Keratinocyte (primary cell): Measurements from ENCODE around the gene INTS1. TPM values are rescaled to one million over a fixed set of nuclear protein-coding genes. Genes with fewer than 3 reads are reported as not detected.

Experiments
- DNase-seq: peaks from one replicate; pipeline ENCODE4 v3.0.0-alpha.2; 2011; ENCODE audit warnings: low read depth, missing footprints, low spot score
- FAIRE-seq: peaks from 2 replicates; lab custom pipeline; 2011; peaks lifted over from hg19 to GRCh38; lab: Jason Lieb, UNC
- H2AFZ ChIP-seq: 2 replicates; pipeline ENCODE4 v1.6.0; 2012; ENCODE audit warnings: low read length, control low read depth, inconsistent platforms; ENCODE audit not compliant: control insufficient read depth
- H3K27ac ChIP-seq: 2 replicates; pipeline ENCODE4 v1.5.1; 2011; ENCODE audit warnings: low read length; ENCODE audit not compliant: control insufficient read depth, insufficient read depth
- H3K27me3 ChIP-seq: 3 replicates; pipeline ENCODE4 v1.6.0; 2011; ENCODE audit warnings: low read length; ENCODE audit not compliant: control insufficient read depth, insufficient read depth; ENCODE audit errors: extremely low read depth
- H3K36me3 ChIP-seq, 2 experiments: 2 replicates in 1 of 2; 3 replicates in 1 of 2; pipeline ENCODE4 v1.5.1; 2011; ENCODE audit warnings: low read length in 2 of 2, mild to moderate bottlenecking in 1 of 2; ENCODE audit not compliant: control insufficient read depth in 2 of 2, insufficient read depth in 2 of 2; ENCODE audit errors: extremely low read depth in 1 of 2
- H3K4me1 ChIP-seq: 3 replicates; pipeline ENCODE4 v1.5.1; 2011; ENCODE audit warnings: low read length; ENCODE audit not compliant: control insufficient read depth, insufficient read depth; ENCODE audit errors: extremely low read depth
- H3K4me2 ChIP-seq: 3 replicates; pipeline ENCODE4 v1.6.0; 2011; ENCODE audit warnings: low read depth, low read length; ENCODE audit not compliant: control insufficient read depth, insufficient read depth; ENCODE audit errors: extremely low read depth
- H3K4me3 ChIP-seq, 3 experiments: fragments of 200-600 bp in 1 of 3; sonication (generic) in 1 of 3; 2 replicates in 2 of 3; 3 replicates in 1 of 3; pipeline ENCODE4 v1.5.1; 2011 to 2016; ENCODE audit warnings: low read length in 3 of 3, mild to moderate bottlenecking in 3 of 3, control low read depth in 2 of 3, inconsistent platforms in 1 of 3, low read depth in 1 of 3, mixed read lengths in 1 of 3, mixed run types in 1 of 3, moderate library complexity in 1 of 3; ENCODE audit not compliant: control insufficient read depth in 2 of 3, insufficient read depth in 2 of 3; ENCODE audit errors: extremely low read depth in 1 of 3
- H3K79me2 ChIP-seq: 2 replicates; pipeline ENCODE4 v1.6.0; 2012; ENCODE audit warnings: low read length; ENCODE audit not compliant: control insufficient read depth, insufficient read depth
- H3K9ac ChIP-seq: 3 replicates; pipeline ENCODE4 v1.6.0; 2011; ENCODE audit warnings: low read length; ENCODE audit not compliant: control insufficient read depth, insufficient read depth; ENCODE audit errors: extremely low read depth
- H3K9me1 ChIP-seq: 3 replicates; pipeline ENCODE4 v1.6.0; 2011; ENCODE audit warnings: low read length; ENCODE audit not compliant: control insufficient read depth, insufficient read depth; ENCODE audit errors: extremely low read depth
- H3K9me3 ChIP-seq: 2 replicates; pipeline ENCODE4 v1.5.1; 2012; ENCODE audit warnings: low read depth, low read length; ENCODE audit not compliant: control insufficient read depth
- H4K20me1 ChIP-seq: 3 replicates; pipeline ENCODE4 v1.6.0; 2011; ENCODE audit warnings: low read length; ENCODE audit not compliant: control insufficient read depth, insufficient read depth; ENCODE audit errors: extremely low read depth
- CTCF ChIP-seq, 3 experiments: IDR thresholded peaks in 1 of 3; conservative IDR thresholded peaks in 1 of 3; optimal IDR thresholded peaks in 1 of 3; 2 replicates in 2 of 3; 3 replicates in 1 of 3; pipeline versions ENCODE3 to v1.5.1; 2011; ENCODE audit warnings: low read length in 3 of 3, mild to moderate bottlenecking in 3 of 3, moderate library complexity in 2 of 3, control low read depth in 1 of 3, inconsistent platforms in 1 of 3; ENCODE audit not compliant: insufficient read depth in 2 of 3; ENCODE audit errors: extremely low read depth in 1 of 3
- EZH2 ChIP-seq: IDR thresholded peaks from one replicate; pipeline ENCODE4 v1.6.1; 2012; ENCODE audit warnings: inconsistent platforms, mild to moderate bottlenecking, low read length, moderate library complexity
- dilution Hi-C: fragments of 300-500 bp; cut with MboI; formaldehyde crosslinking; loops from one replicate; pipeline ENCODE4 v1.7.0; 2020; ENCODE audit warnings: low sequenced_read_pairs; ENCODE audit not compliant: extremely low pct_ligation_motif_present
- polyA plus RNA-seq, 5 experiments: library from polyadenylated mRNA; depleted of rRNA in 3 of 5; stranded (reverse) in 3 of 5; stranded (forward) in 1 of 5; unstranded in 1 of 5; fragments of >200 nt; gene quantifications; 1 replicate in 1 of 5; 2 replicates in 3 of 5; 3 replicates in 1 of 5; pipeline versions ENCODE4 v1.2.1 to v1.2.3, GENCODE V29; 2011 to 2012; ENCODE audit warnings: missing spikeins in 2 of 5, low read depth in 1 of 5, low replicate concordance in 1 of 5

The INTS1 gene
- polyA plus RNA-seq, 1 donor (not counting 4 experiments of a cell fraction or from before 2014, with no cell fraction given): 10.6 TPM

GRCh38 chr7:1484569-1484968, 19.6 kb downstream of the INTS1 start:
- H3K4me1 ChIP-seq: no peaks in the 10 kb centered on the region
- no peak overlapping the region for H3K4me3 ChIP-seq
- peaks cover 31 to 34% of the 10 kb centered on the region in 2 experiments for H3K36me3 ChIP-seq
- TF ChIP-seq EZH2: no peak
- no peak for TF ChIP-seq CTCF (optimal IDR thresholded peaks at IDR 0.05 in 1 of 3, IDR thresholded peaks at IDR 0.05 in 1 of 3, conservative IDR thresholded peaks at IDR 0.05 in 1 of 3; ENCODE audit: extremely low read depth in 1 of 3, insufficient read depth in 2 of 3, low read length in 3 of 3)
- no peaks in the 10 kb centered on the region for H3K79me2 ChIP-seq
- no peak overlapping the region for H3K9ac ChIP-seq
- no peak overlapping the region for H3K4me2 ChIP-seq
- H2AFZ ChIP-seq: no peak overlapping the region
- no peak overlapping the region for H3K27ac ChIP-seq
- dilution Hi-C loops: no loop called here
- FAIRE-seq: no peak
- no peaks in the 10 kb centered on the region for H3K9me1 ChIP-seq
- no peaks in the 10 kb centered on the region for H3K9me3 ChIP-seq
- no peaks in the 10 kb centered on the region for H4K20me1 ChIP-seq
- H3K27me3 ChIP-seq: no peaks in the 10 kb centered on the region
- no peak for DNase-seq

DNA sequence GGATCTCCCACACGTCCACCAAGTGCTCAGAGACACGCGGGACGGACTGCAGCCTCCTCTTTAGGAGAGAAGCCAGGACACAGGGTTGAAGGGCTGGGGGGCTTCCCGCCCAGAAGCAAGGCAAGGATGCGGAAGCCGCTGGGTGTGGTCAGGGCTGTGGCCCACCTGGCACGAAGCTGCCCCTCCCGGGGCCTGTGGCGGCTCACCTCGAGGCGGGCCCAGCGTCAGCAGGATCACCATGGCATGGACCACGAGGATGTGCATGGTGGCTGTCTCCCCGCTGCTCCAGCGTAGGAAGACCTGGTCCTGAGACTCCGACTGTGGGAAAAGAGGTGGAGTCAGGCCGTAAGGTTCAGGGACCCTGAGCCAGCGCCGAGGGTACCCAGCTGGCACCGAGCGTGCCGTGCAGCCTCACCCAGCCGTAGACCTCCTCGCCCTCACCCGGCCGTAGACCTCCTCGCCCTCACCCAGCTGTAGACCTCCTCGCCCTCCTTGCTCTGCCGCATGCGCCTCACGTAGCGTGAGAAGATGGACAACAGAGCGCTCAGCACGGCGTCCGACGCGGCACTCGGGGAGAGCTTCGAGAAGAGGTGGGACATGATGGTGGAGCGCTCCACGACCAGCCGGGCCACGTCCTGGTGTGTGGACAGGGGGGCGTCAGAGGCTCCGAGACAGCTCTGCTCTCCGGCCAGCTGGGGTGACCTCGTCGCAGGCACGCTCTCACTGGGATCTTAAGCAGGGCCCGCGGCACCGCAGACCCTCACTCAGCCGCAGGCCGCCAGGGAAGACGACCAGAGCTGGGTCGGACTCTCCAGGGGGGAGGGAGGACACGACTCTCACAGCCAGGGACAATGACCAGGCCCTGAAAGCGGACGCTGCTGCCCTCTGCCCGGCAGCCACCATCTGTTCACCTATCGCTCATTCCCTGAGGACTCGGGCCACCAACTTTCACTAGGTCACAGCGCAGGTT, 20.4 kb downstream of the INTS1 start:
- Histone ChIP-seq H3K27me3 (no peaks in the 10 kb centered on the region), H3K36me3 (peaks cover 29 to 34% of the 10 kb centered on the region in 2 experiments), H3K4me3 (no peak overlapping the region), H3K4me2 (no peak overlapping the region), H3K27ac (no peak overlapping the region), H3K9ac (no peak overlapping the region), H3K79me2 (no peaks in the 10 kb centered on the region), H3K9me3 (no peaks in the 10 kb centered on the region), H4K20me1 (no peaks in the 10 kb centered on the region), H3K4me1 (no peaks in the 10 kb centered on the region), H2AFZ (no peak overlapping the region), H3K9me1 (no peaks in the 10 kb centered on the region)
- DNase-seq (no peak), FAIRE-seq (no peak)
- dilution Hi-C loops: no loop called here
- TF ChIP-seq EZH2 (no peak), CTCF (optimal IDR thresholded peaks at IDR 0.05 in 1 of 3, IDR thresholded peaks at IDR 0.05 in 1 of 3, conservative IDR thresholded peaks at IDR 0.05 in 1 of 3; ENCODE audit: extremely low read depth in 1 of 3, insufficient read depth in 2 of 3, low read length in 3 of 3) (no peak)
